ENCODE data around the gene SVIL.
"Not testable (repeated sequence)": the region's sequence is repeated elsewhere in the genome, so short reads cannot be mapped to it uniquely, and the experiment has no call there.

SVIL gene

DNA sequence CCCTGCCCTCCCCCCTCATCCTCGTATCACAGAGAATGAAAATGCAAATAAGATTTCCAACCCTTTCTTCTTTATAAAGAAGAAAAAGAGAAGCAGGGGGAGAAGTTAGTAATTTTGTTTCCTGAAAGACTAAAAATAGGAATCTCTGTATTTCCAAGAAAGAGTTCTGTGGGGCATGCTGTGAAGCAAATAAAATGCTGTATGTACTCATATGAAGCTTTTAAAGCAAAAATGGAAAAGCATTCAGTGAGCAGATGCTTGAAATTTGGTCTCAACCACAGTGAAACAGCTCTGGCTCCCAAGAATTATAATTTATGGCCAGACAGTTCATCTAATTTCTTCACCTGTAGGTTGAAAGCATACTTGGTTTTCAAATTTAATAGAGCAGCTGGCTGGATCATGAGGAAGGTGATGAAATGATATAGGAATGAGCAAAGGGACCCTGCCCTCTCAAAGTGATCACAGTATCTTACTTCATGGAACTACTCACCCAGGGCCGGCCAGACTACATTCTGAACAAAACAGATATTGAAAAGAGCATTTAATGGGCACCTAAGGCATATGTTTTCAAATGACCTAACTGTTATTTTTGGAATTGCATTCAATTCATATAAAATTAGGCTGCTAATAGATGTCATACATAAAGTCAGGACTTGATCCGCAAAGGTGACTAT lies 31.4 kb downstream of the SVIL start:
- DNase-seq (ENCODE audit: low read depth in 2 of 2) = no peak

DNA sequence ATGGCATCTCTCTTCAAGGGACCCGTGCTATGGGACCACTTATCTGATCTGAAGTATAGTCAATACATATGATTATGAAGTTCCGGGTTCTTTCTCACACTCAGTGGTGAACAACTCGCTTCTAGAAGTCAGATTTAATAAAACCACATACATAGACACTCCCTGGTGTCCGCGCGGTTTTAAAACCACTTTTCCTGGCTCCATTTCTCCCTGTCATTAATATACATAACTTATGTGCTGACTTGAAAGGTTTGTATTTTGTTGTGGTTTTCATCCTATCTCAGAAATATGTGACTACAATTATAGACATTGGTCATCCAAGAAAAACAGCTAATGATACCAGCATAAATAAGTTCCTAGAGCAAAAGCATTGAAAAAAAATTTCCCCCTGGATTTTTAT lies 34.0 kb downstream of the SVIL start:
- no peak for DNase-seq (ENCODE audit: low read depth in 2 of 2)

DNA sequence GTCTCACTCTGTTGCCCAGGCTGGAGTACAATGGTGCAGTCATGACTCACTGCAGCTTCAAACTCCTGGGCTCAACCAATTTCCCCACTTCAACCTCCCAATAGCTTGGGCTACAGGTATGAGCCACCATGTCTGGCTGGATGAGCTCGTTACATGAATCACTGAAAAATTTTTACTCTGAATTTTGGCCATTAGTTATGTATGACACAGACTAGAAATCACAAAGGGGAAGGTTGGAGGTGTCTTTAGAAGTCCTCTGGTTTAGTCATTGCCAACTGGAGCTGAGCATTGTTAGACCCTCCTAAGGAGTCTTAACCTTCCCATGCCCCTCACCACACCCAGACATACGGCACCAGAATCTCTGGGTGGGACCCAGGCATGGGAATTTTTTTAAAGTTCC lies 34.7 kb downstream of the SVIL start:
- DNase-seq (ENCODE audit: low read depth in 2 of 2) = no peak

DNA sequence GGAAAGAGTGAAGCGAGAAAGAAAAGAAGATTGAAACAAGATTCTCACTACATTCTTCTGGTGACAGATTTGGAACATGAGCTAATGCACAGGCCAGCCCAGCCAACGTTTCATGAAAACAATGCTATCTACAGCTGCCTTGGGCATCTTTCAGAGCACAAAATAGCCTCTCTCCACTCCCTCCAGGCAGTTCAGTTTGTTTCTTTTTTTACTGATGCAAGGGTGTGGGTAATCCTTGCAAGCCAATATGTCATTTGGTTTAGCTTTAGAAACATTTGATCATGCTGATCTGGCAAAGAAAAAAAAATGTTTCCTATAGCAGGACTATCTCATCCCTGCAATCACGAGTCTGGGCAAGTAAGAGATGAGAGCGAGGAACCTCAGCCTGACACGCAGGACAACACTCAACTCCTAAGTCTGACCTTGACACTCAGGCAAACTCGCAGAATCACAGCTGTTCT lies 35.9 kb downstream of the SVIL start:
- no peak for DNase-seq (ENCODE audit: low read depth in 2 of 2)

DNA sequence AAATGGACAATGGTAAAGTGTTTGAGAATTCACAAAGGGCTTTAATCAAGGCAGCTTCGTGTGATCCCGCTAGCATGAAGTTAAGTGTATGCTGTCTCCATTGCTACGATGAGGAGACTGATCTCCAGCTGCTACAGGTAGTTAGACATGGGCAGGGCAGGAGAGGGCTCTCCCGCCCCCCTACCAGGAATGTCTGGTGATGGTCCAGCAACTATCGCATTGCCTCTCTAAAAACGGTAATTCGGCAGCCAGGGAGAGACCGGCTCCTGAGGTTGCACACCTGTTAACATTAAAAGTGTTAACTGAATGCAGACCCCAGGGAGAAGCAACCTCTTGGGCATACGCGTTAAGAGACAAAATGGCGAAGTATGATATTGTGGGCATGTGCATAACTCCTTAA lies 37.9 kb downstream of the SVIL start:
- DNase-seq (ENCODE audit: low read depth in 2 of 2) = no peak

GRCh38 chr10:29596356-29596755 lies 38.4 kb downstream of the SVIL start:
- DNase-seq (ENCODE audit: low read depth in 2 of 2) = no peak

DNA sequence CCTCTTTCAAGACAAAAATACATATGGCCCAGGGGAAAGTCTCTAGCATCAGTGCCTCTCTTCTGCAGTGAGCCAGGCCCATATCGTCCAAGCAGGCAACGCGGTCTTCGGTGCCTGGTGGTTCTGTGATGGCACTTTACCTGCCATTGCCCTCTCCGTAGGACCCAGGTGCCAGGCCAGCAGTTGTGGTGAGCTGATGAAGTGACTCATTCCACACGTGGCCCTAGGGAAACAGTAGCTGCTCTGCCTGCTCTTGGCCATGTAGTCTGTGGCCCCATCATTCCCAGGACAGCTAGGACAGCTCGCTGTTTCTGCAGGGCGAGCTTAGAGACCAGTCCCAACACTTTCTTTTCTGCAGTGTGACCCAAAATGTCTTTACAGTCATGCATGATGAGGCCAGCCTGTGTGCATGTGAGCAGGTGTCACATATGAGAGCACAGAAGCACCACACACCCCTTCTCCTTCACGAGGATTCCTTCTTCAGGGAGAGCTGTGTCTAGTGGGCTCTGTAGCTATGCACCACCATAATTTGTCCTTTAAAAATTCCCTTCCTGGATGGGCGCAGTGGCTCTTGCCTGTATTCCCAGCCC lies 39.0 kb downstream of the SVIL start:
- DNase-seq (ENCODE audit: low read depth in 2 of 2) = no peak

- DNase-seq (ENCODE audit: low read depth in 2 of 2) = no peak
These were observed 39.6 kb downstream of the SVIL start for GRCh38 chr10:29595146-29595545.

GRCh38 chr10:29591651-29591968 lies 43.2 kb downstream of the SVIL start:
- no peak for DNase-seq (ENCODE audit: low read depth in 2 of 2)

GRCh38 chr10:29590915-29591650 lies 43.7 kb downstream of the SVIL start:
- DNase-seq (ENCODE audit: low read depth in 2 of 2) = no peak

GRCh38 chr10:29588629-29589421 lies 45.9 kb downstream of the SVIL start:
- DNase-seq (ENCODE audit: low read depth in 2 of 2) = no peak

- not testable (repeated sequence) for DNase-seq (ENCODE audit: low read depth in 2 of 2)
These were observed 46.8 kb downstream of the SVIL start for GRCh38 chr10:29587750-29588628.

- DNase-seq (ENCODE audit: low read depth in 2 of 2) = not testable (repeated sequence)
These were observed 47.5 kb downstream of the SVIL start for GRCh38 chr10:29587102-29587749.

GRCh38 chr10:29586509-29586908 lies 48.3 kb downstream of the SVIL start:
- DNase-seq (ENCODE audit: low read depth in 2 of 2) = no peak

DNA sequence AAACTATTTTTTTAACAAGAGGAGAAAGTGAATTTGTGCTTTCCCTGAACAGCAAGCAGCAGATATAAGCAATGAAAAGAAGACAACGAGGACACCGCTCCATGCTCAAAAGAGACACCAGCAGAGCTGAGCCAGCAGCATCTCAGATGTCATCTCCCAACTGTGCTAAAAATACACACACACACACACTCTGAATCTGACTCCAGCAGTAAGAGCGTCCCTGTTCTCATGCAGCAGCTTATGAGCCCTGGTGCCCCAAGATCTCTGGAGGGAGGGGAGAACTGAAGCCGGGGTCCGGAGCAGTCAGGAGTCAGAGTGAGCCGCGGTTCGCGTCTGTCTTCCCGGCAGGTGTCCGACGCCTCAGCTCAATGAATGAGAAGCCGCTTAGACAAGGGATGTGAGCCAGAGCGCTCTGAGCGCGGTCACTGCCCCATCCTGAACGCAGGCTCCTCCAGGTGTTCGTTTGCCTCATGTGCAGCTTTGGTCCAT lies 49.2 kb downstream of the SVIL start:
- DNase-seq (ENCODE audit: low read depth in 2 of 2) = no peak

- DNase-seq (ENCODE audit: low read depth in 2 of 2) = no peak
These were observed 50.3 kb downstream of the SVIL start for GRCh38 chr10:29584436-29584835.

DNA sequence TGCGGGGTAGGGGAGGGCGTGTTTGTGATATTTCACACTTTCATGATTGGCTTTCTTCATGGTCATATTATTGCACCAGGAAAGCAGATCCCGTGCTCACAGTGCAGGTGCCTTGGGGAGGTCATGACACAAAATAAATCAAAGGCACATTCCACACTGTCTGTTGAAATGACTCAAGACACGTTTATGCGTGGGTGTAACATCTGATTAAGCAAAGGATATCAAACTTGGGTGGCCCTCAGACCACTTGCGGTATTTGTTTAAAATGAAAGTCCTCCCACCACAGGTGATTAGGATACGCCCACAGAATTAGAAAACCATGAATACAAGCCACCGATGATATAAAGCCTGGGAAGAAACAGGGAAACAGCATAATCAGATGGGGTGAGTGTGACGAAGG lies 51.1 kb downstream of the SVIL start:
- DNase-seq (ENCODE audit: low read depth in 2 of 2) = no peak

DNA sequence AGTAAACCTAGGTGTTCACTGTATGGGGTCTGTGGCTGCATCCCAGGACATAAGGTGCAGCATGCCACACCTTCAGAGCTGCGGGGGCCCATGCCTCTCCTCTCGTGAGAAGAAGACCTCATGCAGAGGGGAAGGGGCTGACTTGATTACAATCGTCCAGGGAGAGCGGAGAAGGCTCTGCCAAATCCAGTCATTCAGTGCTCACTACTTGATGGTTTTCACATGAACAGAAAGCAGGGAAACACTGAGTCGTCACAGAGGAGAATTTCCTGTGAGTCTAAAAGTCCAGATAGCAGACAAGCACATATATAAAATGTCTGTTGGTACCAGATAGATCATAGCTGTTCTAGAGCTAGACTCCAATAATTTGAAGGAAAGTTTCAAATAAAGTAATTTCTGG lies 52.0 kb downstream of the SVIL start:
- DNase-seq (ENCODE audit: low read depth in 2 of 2) = not testable (repeated sequence)

DNA sequence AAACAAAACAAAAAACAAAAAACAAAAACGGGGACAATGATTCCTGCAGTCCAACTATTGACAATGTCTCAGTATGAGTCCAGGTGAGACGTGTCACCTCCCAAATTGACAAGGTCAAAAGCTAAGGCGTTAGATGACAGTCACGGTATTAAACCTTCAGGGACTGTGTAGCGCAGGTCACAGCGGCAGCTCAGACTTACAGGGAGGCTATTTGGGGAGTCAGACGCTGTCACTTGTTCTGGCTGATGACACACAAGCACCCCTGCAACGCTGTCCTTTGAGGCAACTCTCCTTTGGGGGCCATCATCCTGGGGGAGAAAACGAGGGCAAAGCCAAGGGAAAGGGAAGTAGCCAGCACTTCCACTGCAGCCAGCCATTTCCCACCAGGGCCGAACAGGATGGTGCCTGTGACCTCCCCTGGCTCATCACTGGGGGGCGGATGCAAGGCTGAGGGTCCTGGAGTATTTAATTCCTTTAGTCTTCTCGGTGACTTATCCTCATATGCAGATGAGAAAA lies 55.3 kb downstream of the SVIL start:
- no peak for DNase-seq (ENCODE audit: low read depth in 2 of 2)

GRCh38 chr10:29578457-29578856 lies 56.3 kb downstream of the SVIL start:
- DNase-seq (ENCODE audit: low read depth in 2 of 2) = no peak
